Spleen (tissue), 11 donors: Measurements from ENCODE around the gene GATA6. TPM values are rescaled to one million over a fixed set of nuclear protein-coding genes. Genes with fewer than 3 reads are reported as not detected.
"Not testable (repeated sequence)": the region's sequence is repeated elsewhere in the genome, so short reads cannot be mapped to it uniquely, and the experiment has no call there.

Experiments used
- DNase-seq: peaks from one replicate; pipeline ENCODE4 v3.0.0-alpha.2; 2020
- H3K27ac ChIP-seq, 8 donors: fragments of 200-600 bp; sonication (generic) in 7 of 8; 1 replicate in 4 of 8; 2 replicates in 4 of 8; pipeline versions ENCODE4 v1.5.0 to v1.8.0; 2016 to 2021; ENCODE audit warnings: inconsistent platforms in 4 of 8, mild to moderate bottlenecking in 4 of 8, moderate library complexity in 1 of 8
- H3K27me3 ChIP-seq, 7 donors: fragments of 200-600 bp; sonication (generic) in 6 of 7; replicated peaks in 1 of 7; 1 replicate in 4 of 7; 2 replicates in 3 of 7; pipeline versions ENCODE4 v1.5.0 to v1.8.0; 2016 to 2021; ENCODE audit warnings: inconsistent platforms in 3 of 7, mild to moderate bottlenecking in 1 of 7
- H3K36me3 ChIP-seq, 6 donors: fragments of 200-600 bp; sonication (generic) in 5 of 6; 1 replicate in 4 of 6; 2 replicates in 2 of 6; pipeline versions ENCODE4 v1.5.0 to v1.8.0; 2016 to 2021; ENCODE audit warnings: inconsistent platforms in 2 of 6
- H3K4me1 ChIP-seq, 6 donors: fragments of 200-600 bp; sonication (generic) in 5 of 6; 1 replicate in 3 of 6; 2 replicates in 3 of 6; pipeline versions ENCODE4 v1.5.0 to v1.8.0; 2016 to 2021; ENCODE audit warnings: inconsistent platforms in 3 of 6
- H3K4me3 ChIP-seq, 8 donors: fragments of 200-600 bp; sonication (generic) in 7 of 8; 1 replicate in 4 of 8; 2 replicates in 4 of 8; pipeline versions ENCODE4 v1.5.0 to v1.8.0; 2016 to 2021; ENCODE audit warnings: inconsistent platforms in 4 of 8, mild to moderate bottlenecking in 4 of 8, moderate library complexity in 2 of 8
- H3K9me3 ChIP-seq, 8 donors: fragments of 200-600 bp; sonication (generic) in 7 of 8; 1 replicate in 4 of 8; 2 replicates in 4 of 8; pipeline versions ENCODE4 v1.5.0 to v1.8.0; 2016 to 2021; ENCODE audit warnings: inconsistent platforms in 4 of 8
- POLR2A ChIP-seq, 3 donors: fragments of 450-650 bp; IDR thresholded peaks; one replicate each; pipeline ENCODE4 v1.5.1; 2017; ENCODE audit warnings: antibody characterized with exemption in 3 of 3, mild to moderate bottlenecking in 1 of 3
- POLR2AphosphoS5 ChIP-seq, 3 donors: sonication (generic); formaldehyde crosslinking; IDR thresholded peaks; one replicate each; pipeline ENCODE4 v1.5.1; 2017; ENCODE audit warnings: antibody characterized with exemption in 3 of 3
- WGBS, 5 donors: extraction: QIAGEN DNeasy Blood & Tissue Kit in 3 of 5; methylation state at CpG; one replicate each; pipeline versions ENCODE4 v1.1.5 to v1.1.7; 2013 to 2018; 5-methylcytosine and 5-hydroxymethylcytosine counted together
- intact Hi-C: fragments of 100-400 bp; cut with DNase I; formaldehyde crosslinking; loops from one replicate; pipeline ENCODE4 v1.15.0; 2023; ENCODE audit warnings: low total_unique reads
- polyA plus RNA-seq, 3 donors: library from polyadenylated mRNA; stranded (reverse); fragments of 200-250 nt; gene quantifications; one replicate each; pipeline ENCODE4 v1.2.1, GENCODE V29; 2013
- total RNA-seq, 7 donors: library from RNA; depleted of rRNA in 3 of 7; stranded (reverse); fragments of >200 nt in 3 of 7; fragmentation: NEBNext Ultra II Directional in 4 of 7; extraction: Animal tissue kit (Norgen Biotek cat#: 25700) in 4 of 7; gene quantifications; one replicate each; pipeline versions ENCODE4 v1.1.0 to v1.2.1, GENCODE V29; 2016 to 2021
- TF ChIP-seq, protein P1 (sequence below), 11 experiments: fragments of 200-600 bp in 7 of 11; fragments of 450-650 bp in 4 of 11; sonication (generic) in 4 of 11; IDR thresholded peaks in 8 of 11; conservative IDR thresholded peaks in 3 of 11; 1 replicate in 7 of 11; 2 replicates in 4 of 11; pipeline versions ENCODE4 v1.4.0 to v1.8.0; 2016 to 2021; ENCODE audit warnings: antibody characterized with exemption in 11 of 11, inconsistent platforms in 4 of 11, mild to moderate bottlenecking in 1 of 11
- donor health status: healthy with polysubstance abuse.
- donor health status: DM: no; HTN: no; CAD: no; lungs with moderate emphysema.
- donor health status: DM: no; HTN: no; CAD: no.
- donor health status: Bipolar disorder and iron deficiency.
- donor health status: healthy.
- donor health status: DM: no; HTN: no; CAD: no.
- donor health status: DM: yes; HTN: yes; CAD: no.

The GATA6 gene
- total and polyA plus RNA-seq, 10 donors, result 4.2 to 65.3 (median 34.8) TPM

- Histone ChIP-seq H3K27ac (peak overlapping the region in 2 of 8 donors; percentile 1 to 93), H3K9me3 (no peaks in the 10 kb centered on the region), H3K36me3 (peaks cover 0 to 50% (median 0%) of the 10 kb centered on the region in 6 donors), H3K4me1 (peaks cover 0 to 47% (median 9%) of the 10 kb centered on the region in 6 donors), H3K27me3 (peaks cover 0 to 58% (median 23%) of the 10 kb centered on the region in 7 donors), H3K4me3 (peak overlapping the region in 2 of 8 donors; percentile 30 to 68)
- WGBS, 5 donors, result 58 to 61% (median 59%) methylated on average over 6 of the region's 6 CpGs
- DNase-seq, result no peak
- intact Hi-C loops, result loop anchor here (10.0 kb wide), 1 partner anchor 266 kb away; no protein-coding TSS in a partner anchor
- TF ChIP-seq, protein P1, sequence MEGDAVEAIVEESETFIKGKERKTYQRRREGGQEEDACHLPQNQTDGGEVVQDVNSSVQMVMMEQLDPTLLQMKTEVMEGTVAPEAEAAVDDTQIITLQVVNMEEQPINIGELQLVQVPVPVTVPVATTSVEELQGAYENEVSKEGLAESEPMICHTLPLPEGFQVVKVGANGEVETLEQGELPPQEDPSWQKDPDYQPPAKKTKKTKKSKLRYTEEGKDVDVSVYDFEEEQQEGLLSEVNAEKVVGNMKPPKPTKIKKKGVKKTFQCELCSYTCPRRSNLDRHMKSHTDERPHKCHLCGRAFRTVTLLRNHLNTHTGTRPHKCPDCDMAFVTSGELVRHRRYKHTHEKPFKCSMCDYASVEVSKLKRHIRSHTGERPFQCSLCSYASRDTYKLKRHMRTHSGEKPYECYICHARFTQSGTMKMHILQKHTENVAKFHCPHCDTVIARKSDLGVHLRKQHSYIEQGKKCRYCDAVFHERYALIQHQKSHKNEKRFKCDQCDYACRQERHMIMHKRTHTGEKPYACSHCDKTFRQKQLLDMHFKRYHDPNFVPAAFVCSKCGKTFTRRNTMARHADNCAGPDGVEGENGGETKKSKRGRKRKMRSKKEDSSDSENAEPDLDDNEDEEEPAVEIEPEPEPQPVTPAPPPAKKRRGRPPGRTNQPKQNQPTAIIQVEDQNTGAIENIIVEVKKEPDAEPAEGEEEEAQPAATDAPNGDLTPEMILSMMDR (IDR thresholded peaks at IDR 0.05 in 8 of 11, conservative IDR thresholded peaks at IDR 0.05 in 3 of 11), result no peak
- TF ChIP-seq POLR2AphosphoS5 (IDR thresholded peaks at IDR 0.05), result no peak
- TF ChIP-seq POLR2A (IDR thresholded peaks at IDR 0.05), result no peak
Measured at GRCh38 chr18:22180722-22181121, 11.3 kb downstream of the GATA6 start.

GRCh38 chr18:22182884-22183697 is 13.7 kb downstream of the GATA6 start:
- no peak overlapping the region for H3K4me3 ChIP-seq
- H3K4me1 ChIP-seq, result peaks cover 0 to 57% (median 12%) of the 10 kb centered on the region in 6 donors
- peaks cover 0 to 50% (median 0%) of the 10 kb centered on the region in 6 donors for H3K36me3 ChIP-seq
- no peak for DNase-seq
- peaks cover 0 to 40% (median 1%) of the 10 kb centered on the region in 7 donors for H3K27me3 ChIP-seq
- intact Hi-C loops, result loop anchor here (10.0 kb wide), 1 partner anchor 268 kb away; no protein-coding TSS in a partner anchor
- TF ChIP-seq POLR2A (IDR thresholded peaks at IDR 0.05) (no peak), POLR2AphosphoS5 (IDR thresholded peaks at IDR 0.05) (no peak)
- TF ChIP-seq, protein P1 (IDR thresholded peaks at IDR 0.05 in 8 of 11, conservative IDR thresholded peaks at IDR 0.05 in 3 of 11), result no peak
- WGBS, 5 donors, result 67 to 82% (median 76%) methylated on average over 4 of the region's 4 CpGs
- no peaks in the 10 kb centered on the region for H3K9me3 ChIP-seq
- H3K27ac ChIP-seq, result peak overlapping the region in 6 of 8 donors; percentile 2 to 66 (median 21)

- intact Hi-C loops, result loop anchor here (10.0 kb wide), 1 partner anchor 269 kb away; no protein-coding TSS in a partner anchor
- Histone ChIP-seq H3K9me3 (no peaks in the 10 kb centered on the region), H3K36me3 (peaks cover 0 to 50% (median 0%) of the 10 kb centered on the region in 6 donors), H3K4me3 (no peak overlapping the region), H3K27me3 (peaks cover 0 to 34% (median 0%) of the 10 kb centered on the region in 7 donors), H3K4me1 (peaks cover 0 to 64% (median 12%) of the 10 kb centered on the region in 6 donors), H3K27ac (peak overlapping the region in 6 of 8 donors; percentile 2 to 66 (median 21))
- DNase-seq, result no peak
- TF ChIP-seq POLR2AphosphoS5 (IDR thresholded peaks at IDR 0.05), result no peak
- 62 to 80% (median 71%) methylated on average over 3 of the region's 3 CpGs for WGBS, 5 donors
Measured at GRCh38 chr18:22183698-22184170, 14.3 kb downstream of the GATA6 start.

- intact Hi-C loops, result loop anchor here (10.0 kb wide), 1 partner anchor 270 kb away; no protein-coding TSS in a partner anchor
- WGBS, 5 donors, result 73 to 88% (median 86%) methylated on average over 8 of the region's 8 CpGs
- H3K9me3 ChIP-seq, DNase-seq: not testable (repeated sequence)
- Histone ChIP-seq H3K4me1 (peaks cover 0 to 72% (median 14%) of the 10 kb centered on the region in 6 donors), H3K27ac (peak overlapping the region in 3 of 8 donors; percentile 16 to 66 (median 46)), H3K4me3 (peak overlapping the region in 1 of 8 donors; percentile 12), H3K36me3 (peaks cover 0 to 50% (median 0%) of the 10 kb centered on the region in 6 donors), H3K27me3 (peaks cover 0 to 32% (median 0%) of the 10 kb centered on the region in 7 donors)
Measured at GRCh38 chr18:22184573-22184972, 15.2 kb downstream of the GATA6 start.
